ENCODE data around the gene JARID2.

GRCh38 chr6:15264902-15265761 lies 19.3 kb downstream of the JARID2 start:
- TF ChIP-seq EZH2 (IDR thresholded peaks at IDR 0.05) (no peak), POLR2AphosphoS5 (IDR thresholded peaks at IDR 0.05; ENCODE audit: borderline replicate concordance, low read depth, low read length) (peak; percentile 23; the same call in 1 of the 2 replicates)
